GM12878 (cell line): Measurements from ENCODE around the gene NPR1. TPM values are rescaled to one million over a fixed set of nuclear protein-coding genes. Genes with fewer than 3 reads are reported as not detected.
A peak's percentile ranks its signal among the peaks of the same experiment; 100 is the strongest.

Experiments used
- BCLAF1 ChIP-seq: fragments of 450-650 bp; IDR thresholded peaks from 2 replicates; pipeline ENCODE4 v1.6.1; 2017; ENCODE audit warnings: antibody characterized with exemption, mild to moderate bottlenecking, moderate library complexity
- CBX5 ChIP-seq: sonication (generic); IDR thresholded peaks from 2 replicates; pipeline ENCODE4 v1.6.1; 2016; ENCODE audit warnings: low read depth, moderate library complexity, mild to moderate bottlenecking, inconsistent platforms
- CEBPZ ChIP-seq: fragments of 150-350 bp; IDR thresholded peaks from 2 replicates; pipeline ENCODE4 v1.6.1; 2016; ENCODE audit warnings: low read depth, low read length
- DPF2 ChIP-seq: fragments of 450-650 bp; IDR thresholded peaks from 2 replicates; pipeline ENCODE4 v1.6.1; 2017; ENCODE audit warnings: mild to moderate bottlenecking
- NBN ChIP-seq: fragments of 450-650 bp; IDR thresholded peaks from 2 replicates; pipeline ENCODE4 v1.6.1; 2016
- NFXL1 ChIP-seq: fragments of 450-650 bp; IDR thresholded peaks from 2 replicates; pipeline ENCODE4 v1.6.1; 2017; ENCODE audit warnings: antibody characterized with exemption, mild to moderate bottlenecking, borderline replicate concordance
- POLR2AphosphoS2 ChIP-seq: IDR thresholded peaks from 2 replicates; pipeline ENCODE4 v1.6.1; 2011; ENCODE audit warnings: low read depth, mild to moderate bottlenecking, low read length, improper control_type of control experiment, moderate library complexity
- POU2F2 ChIP-seq: IDR thresholded peaks from 3 replicates; pipeline ENCODE4 v1.6.1; 2011; ENCODE audit warnings: low read depth, mild to moderate bottlenecking, low read length, borderline replicate concordance
- PRDM15 ChIP-seq: fragments of 450-650 bp; formaldehyde crosslinking; IDR thresholded peaks from 2 replicates; pipeline ENCODE4 v1.4.0; 2020; ENCODE audit warnings: mild to moderate bottlenecking, moderate library complexity
- SMARCA5 ChIP-seq: fragments of 450-650 bp; IDR thresholded peaks from 2 replicates; pipeline ENCODE4 v1.6.1; 2017; ENCODE audit warnings: mild to moderate bottlenecking
- USF2 ChIP-seq: IDR thresholded peaks from 2 replicates; pipeline ENCODE4 v1.6.1; 2011; ENCODE audit warnings: low read depth, low read length, improper control_type of control experiment, borderline replicate concordance
- WRNIP1 ChIP-seq: IDR thresholded peaks from 2 replicates; pipeline ENCODE4 v1.6.1; 2011; ENCODE audit warnings: low read depth, low read length, improper control_type of control experiment, borderline replicate concordance
- ZBTB40 ChIP-seq: fragments of 450-650 bp; IDR thresholded peaks from 2 replicates; pipeline ENCODE4 v1.6.1; 2016; ENCODE audit warnings: mild to moderate bottlenecking, moderate library complexity, borderline replicate concordance
- polyA plus RNA-seq, 11 experiments: library from polyadenylated mRNA; depleted of rRNA in 4 of 11; unstranded in 6 of 11; stranded (reverse) in 5 of 11; fragments of >200 nt; fragmentation: Nextera tagmentation in 4 of 11; fragmentation: Illumina TruSeq in 1 of 11; extraction: Ambion mirVana in 4 of 11; extraction: Trizol in 1 of 11; gene quantifications; 1 replicate in 1 of 11; 2 replicates in 10 of 11; pipeline versions ENCODE4 v1.2.1 to v1.2.3, GENCODE V29; 2011 to 2016; ENCODE audit warnings: inconsistent platforms in 2 of 11, missing spikeins in 2 of 11, low read depth in 1 of 11
- total RNA-seq, 4 experiments: library from RNA; depleted of rRNA in 3 of 4; stranded (reverse); fragments of >200 nt in 3 of 4; fragmentation: Illumina TruSeq in 1 of 4; extraction: Trizol in 1 of 4; gene quantifications; 2 replicates each; pipeline versions ENCODE4 v1.2.1 to v1.2.3, GENCODE V29; 2013 to 2021

The NPR1 gene
- total and polyA plus RNA-seq, 10 of the 15 experiments (the other 5 are each of a cell fraction or from before 2014, with no cell fraction given) = 0.09 to 2.1 (median 0.28) TPM; not detected in 1

GRCh38 chr1:153727463-153728304, 49.2 kb downstream of the NPR1 start, which contains the start of gene INTS3 (continued):
- TF ChIP-seq CBX5 (no peak), CEBPZ (peak; percentile 59), ZBTB40 (peak; percentile 86; the same call in 1 of the 2 replicates), NFXL1 (no peak; the same call in 1 of the 2 replicates), BCLAF1 (no peak), USF2 (no peak), PRDM15 (CRISPR knock-in tag) (no peak), POLR2AphosphoS2 (no peak; the same call in 1 of the 2 replicates), DPF2 (peak; percentile 92), POU2F2 (no peak), NBN (0 out of 2 replicates have a peak, but pooled peaks have one; percentile 44), WRNIP1 (no peak), SMARCA5 (no peak; the same call in 1 of the 2 replicates)
